GM10266 (cell line): Measurements from ENCODE around the gene MORN4.
"Not testable (repeated sequence)": the region's sequence is repeated elsewhere in the genome, so short reads cannot be mapped to it uniquely, and the experiment has no call there.

Source experiments
- DNase-seq: peaks from one replicate; pipeline ENCODE4 v3.0.0; 2012; ENCODE audit errors: extremely low spot score
- TF ChIP-seq, protein P1 (sequence below): IDR thresholded peaks from 2 replicates; pipeline ENCODE4 v1.5.1; 2012; ENCODE audit warnings: mild to moderate bottlenecking, low read depth; ENCODE audit not compliant: control insufficient read depth, insufficient read depth; ENCODE audit errors: missing control alignments

Gene MORN4

DNA sequence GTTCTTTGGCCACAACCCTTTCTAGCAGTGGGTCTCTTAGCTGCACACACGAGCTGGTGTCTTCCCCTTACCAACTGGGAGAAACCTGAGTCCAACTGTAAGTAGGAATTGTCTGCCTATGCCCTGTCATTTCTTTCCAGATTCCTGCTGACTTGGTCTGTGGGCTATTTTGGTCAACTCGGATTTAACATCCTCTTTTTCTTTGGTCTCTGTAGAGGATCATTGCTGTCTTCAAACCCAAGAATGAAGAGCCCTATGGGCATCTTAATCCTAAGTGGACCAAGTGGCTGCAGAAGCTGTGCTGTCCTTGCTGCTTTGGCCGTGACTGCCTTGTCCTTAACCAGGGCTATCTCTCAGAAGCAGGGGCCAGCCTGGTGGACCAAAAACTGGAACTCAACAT, 17.4 kb upstream of the MORN4 start:
- no peak for DNase-seq
- TF ChIP-seq, protein P1, sequence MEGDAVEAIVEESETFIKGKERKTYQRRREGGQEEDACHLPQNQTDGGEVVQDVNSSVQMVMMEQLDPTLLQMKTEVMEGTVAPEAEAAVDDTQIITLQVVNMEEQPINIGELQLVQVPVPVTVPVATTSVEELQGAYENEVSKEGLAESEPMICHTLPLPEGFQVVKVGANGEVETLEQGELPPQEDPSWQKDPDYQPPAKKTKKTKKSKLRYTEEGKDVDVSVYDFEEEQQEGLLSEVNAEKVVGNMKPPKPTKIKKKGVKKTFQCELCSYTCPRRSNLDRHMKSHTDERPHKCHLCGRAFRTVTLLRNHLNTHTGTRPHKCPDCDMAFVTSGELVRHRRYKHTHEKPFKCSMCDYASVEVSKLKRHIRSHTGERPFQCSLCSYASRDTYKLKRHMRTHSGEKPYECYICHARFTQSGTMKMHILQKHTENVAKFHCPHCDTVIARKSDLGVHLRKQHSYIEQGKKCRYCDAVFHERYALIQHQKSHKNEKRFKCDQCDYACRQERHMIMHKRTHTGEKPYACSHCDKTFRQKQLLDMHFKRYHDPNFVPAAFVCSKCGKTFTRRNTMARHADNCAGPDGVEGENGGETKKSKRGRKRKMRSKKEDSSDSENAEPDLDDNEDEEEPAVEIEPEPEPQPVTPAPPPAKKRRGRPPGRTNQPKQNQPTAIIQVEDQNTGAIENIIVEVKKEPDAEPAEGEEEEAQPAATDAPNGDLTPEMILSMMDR = no peak

DNA sequence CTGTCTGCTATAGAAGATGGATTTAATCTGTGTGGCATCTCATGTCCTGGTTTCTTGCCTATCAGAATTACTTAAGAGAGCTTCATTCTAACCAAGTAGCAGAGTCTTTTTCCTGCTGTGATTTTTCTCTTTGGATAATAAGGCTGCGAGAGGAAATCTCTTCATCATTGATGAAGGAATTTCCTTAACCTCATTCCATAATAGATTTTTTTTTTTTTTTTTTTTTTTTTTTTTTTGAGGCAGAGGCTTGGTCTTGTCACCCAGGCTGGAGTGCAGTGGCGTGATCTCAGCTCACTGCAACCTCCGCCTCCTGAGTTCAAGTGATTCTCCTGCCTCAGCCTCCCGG, 16.1 kb upstream of the MORN4 start:
- DNase-seq = not testable (repeated sequence)

DNA sequence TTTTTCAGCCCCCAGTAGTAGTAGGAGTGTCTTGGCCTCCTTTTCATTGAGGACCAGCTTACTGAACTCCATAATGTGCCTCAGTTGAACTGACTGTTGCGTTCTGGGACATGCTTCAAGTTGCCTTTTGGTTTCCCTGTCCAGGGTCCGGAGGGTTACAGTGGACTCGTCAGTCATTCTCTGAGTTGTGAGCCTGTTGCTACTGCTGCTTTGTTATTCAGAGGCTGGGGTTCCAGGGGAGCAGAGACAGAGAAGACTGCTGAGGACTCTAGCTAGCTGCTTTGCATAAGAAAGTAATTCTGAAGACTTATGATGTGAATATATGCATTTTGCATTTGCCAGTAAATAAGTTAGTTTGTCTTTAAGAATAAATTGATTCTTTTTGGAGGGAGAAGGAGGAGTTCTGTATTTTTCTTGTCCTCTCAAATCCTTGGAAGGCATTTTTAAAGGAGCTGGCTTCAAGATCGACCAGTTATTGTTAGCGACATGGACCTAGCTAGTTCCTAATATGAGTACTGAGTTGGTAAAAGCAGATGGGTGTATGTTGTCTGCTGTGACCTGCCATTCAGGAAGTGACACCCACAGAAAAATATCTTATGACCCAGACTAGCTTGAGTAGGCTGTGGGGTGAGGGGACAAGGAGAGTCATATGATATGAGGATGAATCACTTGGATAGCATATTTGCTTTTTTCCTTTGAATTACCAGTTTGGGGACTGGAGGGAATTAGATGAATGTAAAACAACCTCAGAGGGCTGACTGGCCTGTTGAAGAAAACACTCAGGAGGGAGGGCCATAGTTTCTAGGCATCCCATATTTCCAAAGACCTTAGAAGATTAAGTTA, 15.5 kb upstream of the MORN4 start:
- TF ChIP-seq, protein P1 = no peak

DNA sequence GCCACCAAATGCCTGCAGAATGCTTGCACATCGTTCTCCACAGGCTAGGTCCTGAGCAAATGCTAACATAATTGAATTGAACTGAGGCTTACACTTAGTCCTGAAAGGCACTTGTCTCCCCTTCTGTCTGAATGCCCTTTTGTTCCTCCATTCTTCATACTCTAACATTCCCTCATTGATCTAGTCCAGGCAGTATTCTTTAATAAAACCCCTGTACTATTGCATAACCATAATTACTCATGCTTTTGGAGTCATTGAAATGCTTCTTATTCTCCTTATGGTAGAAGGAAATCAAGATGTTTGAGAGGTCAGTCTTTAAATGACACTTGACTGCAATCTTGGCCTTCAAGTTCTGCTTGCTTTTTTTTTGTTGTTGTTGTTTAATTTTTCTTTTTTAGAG, 14.3 kb upstream of the MORN4 start:
- TF ChIP-seq, protein P1 = no peak
- DNase-seq = no peak

More for the DNA sequence above, 15.5 kb upstream of the MORN4 start:
- peak; percentile 77 for DNase-seq

DNA sequence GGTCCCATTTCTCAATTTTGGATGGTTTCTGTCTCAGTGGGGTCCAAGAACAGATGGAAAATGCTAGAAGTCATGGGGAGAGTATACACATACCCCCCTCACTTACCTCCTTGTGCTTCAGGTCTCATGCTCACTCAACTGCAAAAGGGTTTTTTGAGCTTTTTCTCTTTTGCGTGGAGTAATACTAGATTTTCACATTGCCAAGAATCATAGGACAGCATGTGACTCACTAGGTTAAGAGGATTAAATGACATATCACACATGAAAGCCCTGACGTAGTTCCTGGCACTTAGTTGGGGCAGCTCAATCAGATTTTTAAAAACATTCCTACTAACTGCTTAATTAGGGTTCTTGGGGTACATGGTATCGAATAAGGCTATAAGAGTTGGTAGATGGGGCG, 11.6 kb upstream of the MORN4 start:
- no peak for DNase-seq
- TF ChIP-seq, protein P1 = no peak

DNA sequence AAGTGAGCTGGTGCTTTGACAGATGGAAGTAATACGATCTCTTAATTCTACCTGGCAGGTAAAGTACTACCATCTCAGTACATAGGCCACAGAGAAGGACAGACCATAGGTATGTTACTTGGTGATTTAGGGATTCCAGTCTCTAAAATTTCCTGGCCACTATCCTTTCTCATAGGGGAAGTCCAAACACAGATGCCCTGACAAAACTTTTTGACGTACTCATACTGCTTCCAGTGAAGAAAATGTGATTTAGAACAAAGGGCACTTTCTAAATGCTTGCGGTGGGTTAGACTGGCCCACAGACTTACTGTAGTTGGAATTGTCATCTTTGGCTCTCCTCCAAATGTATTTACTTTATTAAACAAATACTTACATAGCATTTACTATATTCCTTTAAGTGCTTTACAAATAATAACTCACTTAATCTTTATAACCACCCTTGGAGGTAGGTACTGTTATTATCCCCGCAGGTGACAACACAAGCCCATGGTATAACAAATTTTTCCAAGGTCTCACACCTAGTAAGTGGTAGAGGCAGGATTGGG, 10.2 kb upstream of the MORN4 start:
- TF ChIP-seq, protein P1 = no peak
- no peak for DNase-seq

DNA sequence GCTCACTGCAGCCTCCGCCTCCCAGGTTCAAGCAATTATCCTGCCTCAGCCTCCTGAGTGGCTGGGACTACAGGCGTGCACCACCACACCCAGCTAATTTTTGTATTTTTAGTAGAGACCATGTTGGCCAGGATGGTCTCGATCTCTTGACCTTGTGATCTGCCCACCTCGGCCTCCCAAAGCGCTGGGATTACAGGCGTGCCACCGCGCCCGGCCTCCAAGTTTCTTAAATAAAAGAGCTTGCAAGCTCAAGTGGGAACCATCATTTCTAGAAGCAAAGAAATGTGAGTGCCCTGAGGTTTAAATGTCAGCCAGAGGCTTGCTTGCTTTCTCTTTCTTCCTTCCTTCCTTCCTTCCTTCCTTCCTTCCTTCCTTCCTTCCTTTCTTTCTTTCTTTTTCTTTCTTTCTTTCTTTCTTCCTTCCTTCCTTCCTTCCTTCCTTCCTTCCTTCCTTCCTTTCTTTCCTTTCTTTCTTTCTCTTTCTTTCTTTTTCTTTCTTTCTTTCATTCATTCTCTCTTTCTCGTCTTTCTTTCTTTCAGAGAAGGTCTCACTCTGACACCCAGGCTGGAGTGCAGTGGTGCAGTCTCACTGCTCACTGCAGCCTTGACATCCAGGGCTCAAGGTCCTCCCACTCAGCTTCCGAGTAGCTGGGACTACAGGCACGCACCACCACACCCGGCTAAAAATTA, 9.3 kb upstream of the MORN4 start:
- not testable (repeated sequence) for DNase-seq
